ENCODE measurements around the gene RABGAP1.
"Not testable (repeated sequence)": the region's sequence is repeated elsewhere in the genome, so short reads cannot be mapped to it uniquely, and the experiment has no call there.

Gene RABGAP1

GRCh38 chr9:122940749-122941581 lies at the start of gene RABGAP1:
TSS of gene RABGAP1 (plus strand) at chr9:122941020. CDS start at chr9:122957060, 16,040 bp downstream.
- peak; percentile 92 to 96 for DNase-seq

- no peak for DNase-seq
Measured at GRCh38 chr9:122897969-122898368, 42.9 kb upstream of the RABGAP1 start.

GRCh38 chr9:122900791-122901190 lies 40.0 kb upstream of the RABGAP1 start:
- DNase-seq, result peak; percentile 44 to 48

- no peak for DNase-seq
Measured at GRCh38 chr9:122904466-122904822, 36.4 kb upstream of the RABGAP1 start.

- peak; percentile 95 to 98 for DNase-seq
Measured at GRCh38 chr9:122904823-122905710, 35.8 kb upstream of the RABGAP1 start, which contains the start of gene RC3H2. TSS of gene RC3H2 (minus strand) at chr9:122905359. CDS start at chr9:122897509, 7,850 bp downstream.

- not testable (repeated sequence) for DNase-seq
Measured at GRCh38 chr9:122906122-122906521, 34.7 kb upstream of the RABGAP1 start.

GRCh38 chr9:122912671-122912963 lies 28.2 kb upstream of the RABGAP1 start:
- DNase-seq, result no peak

GRCh38 chr9:122912964-122913673 lies 27.7 kb upstream of the RABGAP1 start, which contains the start of gene ZBTB6:
TSS of gene ZBTB6 (minus strand) at chr9:122913323. CDS start at chr9:122912072, 1,251 bp downstream.
- peak; percentile 69 to 72 for DNase-seq

- DNase-seq, result no peak
Measured at GRCh38 chr9:122918310-122918709, 22.5 kb upstream of the RABGAP1 start.

GRCh38 chr9:122922713-122923112 lies 18.1 kb upstream of the RABGAP1 start:
- DNase-seq, result no peak

- no peak for DNase-seq
Measured at GRCh38 chr9:122923947-122924346, 16.9 kb upstream of the RABGAP1 start.

- DNase-seq, result peak in 1 of 2 experiments; percentile 7
Measured at GRCh38 chr9:122929796-122930354, 10.9 kb upstream of the RABGAP1 start.

GRCh38 chr9:122930541-122931225 lies 10.1 kb upstream of the RABGAP1 start:
- no peak for DNase-seq

- DNase-seq, result peak; percentile 87 to 88
Measured at GRCh38 chr9:122931226-122932121, 9.3 kb upstream of the RABGAP1 start, which contains the start of gene ZBTB26. TSS of gene ZBTB26 (minus strand) at chr9:122931512. CDS start at chr9:122919934, 11,578 bp downstream.

- no peak for DNase-seq
Measured at GRCh38 chr9:122936464-122936863, 4.4 kb upstream of the RABGAP1 start.

GRCh38 chr9:122936883-122937282 lies 3.9 kb upstream of the RABGAP1 start:
- no peak for DNase-seq

- no peak for DNase-seq
Measured at GRCh38 chr9:122939601-122940000, 1.2 kb upstream of the RABGAP1 start.

- DNase-seq, result no peak
Measured at GRCh38 chr9:122940454-122940748, 419 bp upstream of the RABGAP1 start.

- peak in 1 of 2 experiments; percentile 5 for DNase-seq
Measured at GRCh38 chr9:122941582-122942234, 888 bp downstream of the RABGAP1 start.

Measured in AML-193 (cell line).